Ammon's horn (tissue), 1 donor: Measurements from ENCODE around the gene RPL18.
A peak's percentile ranks its signal among the peaks of the same experiment; 100 is the strongest.

Experiments used
- DNase-seq: peaks from one replicate; pipeline ENCODE4 v3.0.0-alpha.2; 2016; ENCODE audit warnings: low spot score

The RPL18 gene

DNA sequence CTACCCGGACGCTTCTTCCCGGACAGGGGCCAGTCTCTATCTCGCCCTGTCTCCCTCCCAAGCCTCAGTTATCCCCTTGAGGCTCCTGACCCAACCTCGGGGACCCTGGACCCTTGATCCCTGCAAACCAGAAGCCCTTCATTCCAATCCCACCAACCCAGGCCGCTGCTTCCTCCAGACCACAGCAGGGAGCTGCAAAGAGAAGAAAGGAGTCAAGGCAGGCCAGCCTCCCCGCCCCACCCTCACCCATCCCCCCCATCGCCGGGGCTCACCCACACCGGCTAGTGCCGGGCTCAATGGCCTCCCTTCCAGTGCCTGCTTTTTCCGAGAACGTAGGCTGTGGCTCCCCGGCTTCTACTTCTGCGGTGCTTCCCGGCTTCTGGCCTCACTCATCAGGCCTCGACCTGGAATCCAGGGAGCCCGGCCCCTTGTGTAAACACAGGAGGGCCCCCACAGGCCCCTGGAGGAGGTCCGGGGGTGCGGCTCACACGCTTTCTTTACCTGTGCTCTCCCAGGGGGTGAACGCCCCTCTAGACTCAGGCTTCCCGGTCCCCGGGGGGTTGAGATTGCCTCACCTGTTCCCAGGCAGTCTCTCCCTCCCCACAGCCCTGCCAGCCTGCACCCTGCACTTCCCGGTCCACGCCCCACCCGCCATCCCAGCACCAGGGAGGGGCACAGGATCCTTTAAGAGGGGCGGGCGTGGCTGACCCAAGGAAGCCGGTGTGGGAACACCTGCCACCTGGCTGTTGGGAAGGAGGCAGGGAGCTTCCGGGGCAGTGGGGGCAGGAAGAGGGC, 4.3 kb downstream of the RPL18 start, which contains the start of gene FAM83E:
Gene FAM83E (minus strand): TSS at position 641 of the 795 bp plus-strand sequence. CDS start 1,704 bp downstream, outside the sequence.
- DNase-seq: no peak

DNA sequence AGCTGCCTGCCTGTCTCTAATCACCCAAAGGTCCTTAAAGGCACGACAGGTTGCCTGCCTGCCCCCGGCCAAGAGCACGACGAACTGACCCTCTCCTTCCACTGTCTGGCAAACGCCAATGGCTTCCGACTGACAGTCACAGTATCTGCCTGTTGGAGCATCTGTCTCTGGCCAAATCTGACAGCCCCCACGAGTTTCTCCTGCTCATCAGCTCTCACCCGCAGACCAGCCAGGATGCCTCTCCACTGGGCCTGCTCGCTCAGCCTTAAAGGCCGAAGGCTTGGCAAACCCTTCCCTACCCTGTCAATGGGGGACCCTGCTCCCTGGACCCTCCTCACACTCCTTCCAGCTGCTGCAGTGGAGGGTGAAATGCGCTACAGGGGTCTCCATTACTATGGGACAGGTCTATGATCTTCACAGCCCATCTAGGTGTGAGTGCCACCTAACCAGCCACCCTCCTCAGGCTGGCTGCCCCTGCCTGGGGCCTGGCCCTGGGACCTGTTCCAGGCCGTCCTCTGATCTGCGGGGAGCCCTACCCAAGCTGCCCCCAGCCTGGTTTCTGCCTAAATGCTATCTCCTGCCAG, 5.0 kb downstream of the RPL18 start:
- no peak for DNase-seq

GRCh38 chr19:48613024-48613851, 5.7 kb downstream of the RPL18 start:
- peak; percentile 69 for DNase-seq

DNA sequence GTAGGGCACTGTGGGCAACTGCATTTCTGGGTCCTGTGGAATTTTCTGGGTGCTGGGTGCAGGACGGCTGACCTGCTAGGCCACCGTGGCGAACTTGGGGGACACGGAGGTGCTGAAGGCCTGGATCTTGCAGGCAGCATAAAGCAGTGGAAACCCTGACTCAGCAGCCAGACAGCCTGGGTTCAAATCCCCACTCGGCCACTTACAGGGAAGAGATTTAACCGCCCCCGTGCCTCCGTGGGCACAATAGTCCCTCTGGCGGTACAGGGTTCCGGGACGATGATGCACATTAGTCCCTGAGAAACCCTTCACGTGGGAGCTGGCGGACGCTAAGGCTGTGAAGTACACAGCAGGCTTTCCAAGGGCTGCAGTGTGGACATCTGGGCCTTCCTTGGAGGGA, 7.1 kb downstream of the RPL18 start:
- DNase-seq: no peak

- no peak for DNase-seq
Observed at GRCh38 chr19:48609571-48610108, 9.3 kb downstream of the RPL18 start.

GRCh38 chr19:48608798-48609263, 10.1 kb downstream of the RPL18 start:
- DNase-seq: peak; percentile 74

DNA sequence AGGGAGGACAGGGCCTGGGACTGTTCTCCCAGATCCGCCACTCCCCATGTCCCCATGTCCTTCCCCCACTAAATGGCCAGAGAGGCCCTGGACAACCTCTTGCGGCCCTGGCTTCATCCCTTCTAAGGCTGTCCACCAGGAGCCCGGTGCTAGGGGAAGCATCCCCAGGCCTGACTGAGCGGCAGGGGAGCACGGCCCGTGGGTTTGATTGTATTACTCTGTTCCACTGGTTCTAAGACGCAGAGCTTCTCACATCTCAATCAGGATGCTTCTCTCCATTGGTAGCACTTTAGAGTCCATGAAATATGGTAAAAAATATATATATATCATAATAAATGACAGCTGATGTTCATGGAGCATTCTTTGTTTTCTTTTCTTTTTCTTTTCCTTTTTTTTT, 11.6 kb downstream of the RPL18 start:
- no peak for DNase-seq

DNA sequence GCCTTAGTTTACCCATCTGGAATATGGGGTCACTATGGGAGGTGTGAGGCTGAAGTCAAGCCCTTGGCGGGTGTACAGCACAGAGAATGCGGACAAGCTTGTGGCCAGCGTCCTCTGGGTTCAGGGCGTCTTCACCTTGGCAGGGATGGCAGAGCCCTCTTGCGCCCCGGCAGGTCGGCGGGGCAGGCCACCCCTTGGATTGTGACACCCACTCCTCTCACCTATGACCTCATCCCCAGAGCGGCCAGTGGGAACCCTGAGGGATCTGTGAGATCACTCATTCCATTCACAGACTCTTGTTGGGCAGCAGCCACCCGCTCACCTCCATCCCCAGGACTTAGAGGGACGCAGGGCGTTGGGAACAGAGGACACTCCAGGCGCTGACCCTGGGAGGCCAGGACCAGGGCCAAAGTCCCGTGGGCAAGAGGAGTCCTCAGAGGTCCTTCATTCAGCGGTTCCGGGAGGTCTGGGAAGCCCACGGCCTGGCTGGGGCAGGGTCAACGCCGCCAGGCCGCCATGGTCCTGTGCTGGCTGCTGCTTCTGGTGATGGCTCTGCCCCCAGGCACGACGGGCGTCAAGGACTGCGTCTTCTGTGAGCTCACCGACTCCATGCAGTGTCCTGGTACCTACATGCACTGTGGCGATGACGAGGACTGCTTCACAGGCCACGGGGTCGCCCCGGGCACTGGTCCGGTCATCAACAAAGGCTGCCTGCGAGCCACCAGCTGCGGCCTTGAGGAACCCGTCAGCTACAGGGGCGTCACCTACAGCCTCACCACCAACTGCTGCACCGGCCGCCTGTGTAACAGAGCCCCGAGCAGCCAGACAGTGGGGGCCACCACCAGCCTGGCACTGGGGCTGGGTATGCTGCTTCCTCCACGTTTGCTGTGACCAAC, 12.3 kb downstream of the RPL18 start, which contains the start of gene SPACA4:
Gene SPACA4 (plus strand): TSS at position 280 of the 896 bp plus-strand sequence. CDS start 237 bp downstream, at position 517.
- DNase-seq: no peak

GRCh38 chr19:48603850-48604249, 15.1 kb downstream of the RPL18 start:
- DNase-seq: no peak

- DNase-seq: no peak
Observed at GRCh38 chr19:48603449-48603848, 15.5 kb downstream of the RPL18 start.

- no peak for DNase-seq
Observed at GRCh38 chr19:48603001-48603400, 16.0 kb downstream of the RPL18 start.

GRCh38 chr19:48600679-48601417, 18.1 kb downstream of the RPL18 start:
- no peak for DNase-seq

DNA sequence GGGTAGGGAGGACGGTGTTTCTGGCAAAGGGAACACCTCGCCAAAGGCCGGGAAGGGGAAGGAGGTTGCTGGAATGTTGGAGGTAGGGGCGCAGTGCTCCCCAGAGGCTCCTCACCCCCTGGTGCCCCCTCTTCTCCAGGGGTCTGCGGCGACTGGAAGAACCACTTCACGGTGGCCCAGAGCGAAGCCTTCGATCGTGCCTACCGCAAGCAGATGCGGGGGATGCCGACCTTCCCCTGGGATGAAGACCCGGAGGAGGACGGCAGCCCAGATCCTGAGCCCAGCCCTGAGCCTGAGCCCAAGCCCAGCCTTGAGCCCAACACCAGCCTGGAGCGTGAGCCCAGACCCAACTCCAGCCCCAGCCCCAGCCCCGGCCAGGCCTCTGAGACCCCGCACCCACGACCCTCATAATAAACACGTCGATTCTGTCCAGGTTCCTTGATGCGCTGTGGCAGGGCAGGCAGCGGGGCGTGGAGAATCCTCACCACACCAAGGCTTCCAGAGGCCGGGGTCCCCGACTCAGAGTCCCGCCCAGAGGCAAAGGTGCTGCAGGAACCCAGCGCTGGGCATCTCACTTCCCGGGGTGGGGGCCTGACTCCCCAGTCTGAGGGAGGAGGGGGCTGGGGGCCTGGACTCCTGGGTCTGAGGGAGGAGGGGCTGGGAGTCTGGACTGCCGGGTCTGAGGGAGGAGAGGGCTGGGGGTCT, 19.8 kb downstream of the RPL18 start:
- DNase-seq: no peak

DNA sequence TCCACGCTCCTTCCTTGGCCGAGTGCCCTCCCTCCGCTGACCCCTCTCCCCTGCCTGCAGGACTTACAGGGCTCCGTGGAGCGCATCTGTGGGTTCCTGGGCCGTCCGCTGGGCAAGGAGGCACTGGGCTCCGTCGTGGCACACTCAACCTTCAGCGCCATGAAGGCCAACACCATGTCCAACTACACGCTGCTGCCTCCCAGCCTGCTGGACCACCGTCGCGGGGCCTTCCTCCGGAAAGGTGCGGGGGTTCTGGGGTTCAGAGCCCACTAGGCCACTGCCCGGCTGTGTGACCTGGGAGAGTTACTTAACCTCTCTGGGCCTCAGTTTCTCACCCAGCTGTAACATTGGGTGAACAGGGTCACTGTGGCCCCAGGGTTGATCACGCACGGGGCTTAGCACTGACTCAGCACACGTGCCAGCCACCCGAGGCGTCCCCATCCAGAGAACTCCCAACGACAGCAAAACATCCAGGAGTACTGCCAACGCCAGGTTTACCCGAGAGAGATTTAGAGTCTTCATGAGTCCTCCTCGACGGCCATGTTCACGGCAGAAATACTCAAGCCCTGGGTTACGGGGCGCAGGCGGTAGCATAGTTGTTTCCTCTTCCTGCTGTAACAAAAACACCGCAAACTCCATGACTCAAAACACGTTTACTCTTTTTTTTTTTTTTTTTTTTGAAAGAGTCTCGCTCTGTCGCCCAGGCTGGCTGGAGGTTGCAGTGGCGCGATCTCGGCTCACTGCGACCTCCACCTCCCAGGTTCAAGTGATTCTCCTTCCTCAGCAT, 22.1 kb downstream of the RPL18 start:
- no peak for DNase-seq

DNA sequence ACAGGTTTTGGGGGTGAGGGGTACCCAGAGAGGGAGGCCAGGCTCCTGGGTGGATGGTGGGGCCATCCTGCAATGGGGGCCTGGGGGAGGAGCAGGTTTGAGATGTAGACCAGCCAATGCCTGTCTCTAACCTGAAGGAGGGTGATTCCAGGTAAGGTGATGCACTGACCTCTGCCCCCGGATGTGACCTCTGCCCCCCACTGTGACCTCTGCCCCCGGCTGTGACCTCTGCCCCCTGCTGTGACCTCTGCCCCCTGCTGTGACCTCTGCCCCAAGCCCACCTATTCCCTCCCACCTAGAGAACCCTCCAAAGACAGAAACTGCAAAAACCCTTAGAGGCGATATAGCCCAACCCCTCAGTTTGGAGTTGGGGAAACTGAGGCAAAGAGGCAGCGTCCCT, 22.7 kb downstream of the RPL18 start:
- DNase-seq: no peak

- DNase-seq: no peak
Observed at GRCh38 chr19:48595833-48596232, 23.1 kb downstream of the RPL18 start.

DNA sequence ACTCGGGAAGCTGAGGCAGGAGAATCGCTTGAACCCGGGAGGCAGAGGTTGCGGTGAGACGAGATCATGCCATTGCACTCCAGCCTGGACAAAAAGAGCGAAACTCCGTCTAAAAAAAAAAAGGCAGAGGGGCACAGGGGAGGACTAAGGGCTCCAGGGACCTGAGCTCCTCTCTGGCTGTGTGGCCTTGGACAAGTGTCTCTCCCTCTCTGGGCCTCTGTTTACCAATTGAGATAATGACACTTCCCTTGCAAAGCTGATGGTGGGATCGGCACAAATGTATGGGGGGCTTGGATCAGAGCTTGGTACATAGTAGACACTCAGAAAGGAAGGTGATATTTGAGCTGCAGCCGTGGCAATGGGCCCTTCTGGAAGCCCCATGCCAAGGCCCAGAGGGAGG, 23.8 kb downstream of the RPL18 start:
- DNase-seq: no peak

DNA sequence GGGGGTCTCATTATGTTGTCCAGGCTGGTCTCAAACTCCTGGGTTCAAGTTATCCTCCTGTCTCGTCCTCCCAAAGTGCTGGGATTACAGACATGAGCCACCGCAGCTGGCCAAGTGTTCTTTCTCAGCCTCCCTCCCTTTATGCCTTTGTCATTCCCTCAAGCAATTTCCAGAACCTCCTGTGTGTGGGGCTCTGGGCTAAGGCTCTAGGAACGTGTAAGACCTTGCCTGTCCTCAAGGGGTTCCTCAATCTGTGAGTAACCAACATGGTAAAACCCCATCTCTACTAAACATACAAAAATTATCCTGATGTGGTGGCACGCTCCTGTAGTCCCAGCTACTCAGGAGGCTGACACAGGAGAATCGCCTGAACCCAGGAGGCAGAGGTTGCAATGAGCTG, 28.0 kb downstream of the RPL18 start:
- no peak for DNase-seq
